Kidney epithelial cell (primary cell): ENCODE data around the gene AKAP10. TPM values are rescaled to one million over a fixed set of nuclear protein-coding genes. Genes with fewer than 3 reads are reported as not detected.
"Not testable (repeated sequence)": the region's sequence is repeated elsewhere in the genome, so short reads cannot be mapped to it uniquely, and the experiment has no call there.

ENCODE experiments used
- DNase-seq: peaks from one replicate; pipeline ENCODE4 v3.0.0-alpha.2; 2010; ENCODE audit warnings: low read depth
- H3K27me3 ChIP-seq: 2 replicates; pipeline ENCODE4 v1.6.0; 2011; ENCODE audit warnings: low read length; ENCODE audit not compliant: control insufficient read depth, insufficient read depth
- H3K36me3 ChIP-seq: 2 replicates; pipeline ENCODE4 v1.5.1; 2011; ENCODE audit warnings: low read length; ENCODE audit not compliant: control insufficient read depth, insufficient read depth
- H3K4me3 ChIP-seq: 2 replicates; pipeline ENCODE4 v1.5.1; 2011; ENCODE audit warnings: low read depth, mild to moderate bottlenecking, control low read depth, low read length
- CTCF ChIP-seq: IDR thresholded peaks from 2 replicates; pipeline ENCODE4 v1.5.1; 2011; ENCODE audit warnings: mild to moderate bottlenecking, moderate library complexity, low read length, control low read depth, inconsistent platforms; ENCODE audit not compliant: insufficient read depth, poor library complexity, severe bottlenecking
- total RNA-seq: library from RNA; depleted of rRNA; stranded (reverse); fragments of >200 nt; gene quantifications from 2 replicates; pipeline ENCODE4 v1.2.3, GENCODE V29; 2015

The AKAP10 gene
- total RNA-seq: 14.9 and 18.1 TPM in 2 replicates

GRCh38 chr17:19977293-19978208 lies at the start of gene AKAP10:
Gene AKAP10, minus strand, starts transcription at chr17:19977828. Its CDS starts 149 bp downstream, at chr17:19977679.
- no peaks in the 10 kb centered on the region for H3K27me3 ChIP-seq
- DNase-seq: peak; percentile 19
- H3K4me3 ChIP-seq: peak within 1 kb of the TSS; percentile 99
- TF ChIP-seq CTCF: no peak
- no peaks in the 10 kb centered on the region for H3K36me3 ChIP-seq

- H3K36me3 ChIP-seq: no peaks in the 10 kb centered on the region
- no peak overlapping the region for H3K4me3 ChIP-seq
- H3K27me3 ChIP-seq: no peaks in the 10 kb centered on the region
- DNase-seq: no peak
- TF ChIP-seq CTCF: no peak
Measured at GRCh38 chr17:20026960-20027359, 49.3 kb upstream of the AKAP10 start.

GRCh38 chr17:20022701-20023100 lies 45.1 kb upstream of the AKAP10 start:
- no peak for TF ChIP-seq CTCF
- H3K27me3 ChIP-seq: no peaks in the 10 kb centered on the region
- H3K36me3 ChIP-seq: no peaks in the 10 kb centered on the region
- no peak overlapping the region for H3K4me3 ChIP-seq
- no peak for DNase-seq

- H3K27me3 ChIP-seq, DNase-seq, H3K36me3 ChIP-seq, H3K4me3 ChIP-seq: not testable (repeated sequence)
Measured at GRCh38 chr17:20016475-20016992, 38.9 kb upstream of the AKAP10 start.

GRCh38 chr17:20012017-20012536 lies 34.4 kb upstream of the AKAP10 start:
- Histone ChIP-seq H3K4me3 (no peak overlapping the region), H3K27me3 (peaks cover 20% of the 10 kb centered on the region), H3K36me3 (no peaks in the 10 kb centered on the region)
- no peak for TF ChIP-seq CTCF
- no peak for DNase-seq

GRCh38 chr17:20010936-20011335 lies 33.3 kb upstream of the AKAP10 start:
- no peak for DNase-seq
- Histone ChIP-seq H3K36me3 (no peaks in the 10 kb centered on the region), H3K27me3 (peaks cover 20% of the 10 kb centered on the region), H3K4me3 (no peak overlapping the region)
- no peak for TF ChIP-seq CTCF
